HepG2 (cell line): ENCODE measurements around the gene GYS1. TPM values are rescaled to one million over a fixed set of nuclear protein-coding genes. Genes with fewer than 3 reads are reported as not detected.

Source experiments
- ASH2L ChIP-seq: fragments of 300-600, 200-600 bp; sonication (generic); IDR thresholded peaks from 2 replicates; pipeline ENCODE4 v1.7.0; 2017; ENCODE audit warnings: low read depth, mild to moderate bottlenecking, moderate library complexity, mixed read lengths, low read length; ENCODE audit not compliant: insufficient read length
- CHD2 ChIP-seq: IDR thresholded peaks from 2 replicates; pipeline ENCODE4 v1.6.1; 2011; ENCODE audit warnings: low read depth, low read length, improper control_type of control experiment
- GATAD1 ChIP-seq: IDR thresholded peaks from 2 replicates; pipeline ENCODE4 v1.6.1; 2016; ENCODE audit warnings: missing genetic modification reagents, missing compliant biosample characterization
- GTF2F1 ChIP-seq: fragments of 150-350 bp; IDR thresholded peaks from 2 replicates; pipeline ENCODE4 v1.6.1; 2014; ENCODE audit warnings: low read length
- HDAC6 ChIP-seq: fragments of 200-600 bp; sonication (generic); IDR thresholded peaks from 2 replicates; pipeline ENCODE4 v1.7.0; 2017; ENCODE audit warnings: mild to moderate bottlenecking, antibody characterized with exemption, low read length, low read depth
- MED1 ChIP-seq: sonication (generic); formaldehyde crosslinking; IDR thresholded peaks from 2 replicates; pipeline ENCODE4 v1.4.0; 2020; ENCODE audit warnings: missing genetic modification reagents
- NBN ChIP-seq: fragments of 450-650 bp; conservative IDR thresholded peaks from 2 replicates; pipeline ENCODE4 v1.6.1; 2017
- NFYC ChIP-seq: IDR thresholded peaks from 2 replicates; pipeline ENCODE4 v1.6.1; 2016; ENCODE audit warnings: missing genetic modification reagents, missing compliant biosample characterization
- RCOR2 ChIP-seq: IDR thresholded peaks from 2 replicates; pipeline ENCODE4 v1.6.1; 2016; ENCODE audit warnings: missing biosample characterization, missing genetic modification reagents
- SALL1 ChIP-seq: sonication (generic); formaldehyde crosslinking; IDR thresholded peaks from 2 replicates; pipeline ENCODE4 v1.8.0; 2022; ENCODE audit warnings: mild to moderate bottlenecking, missing genetic modification reagents
- SCMH1 ChIP-seq: sonication (generic); formaldehyde crosslinking; IDR thresholded peaks from 2 replicates; pipeline ENCODE4 v1.9.0; 2021; ENCODE audit warnings: missing genetic modification reagents, mild to moderate bottlenecking, borderline replicate concordance
- SMAD9 ChIP-seq: sonication (generic); formaldehyde crosslinking; IDR thresholded peaks from 2 replicates; pipeline ENCODE4 v1.5.1; 2020; ENCODE audit warnings: mild to moderate bottlenecking, missing genetic modification reagents
- THAP11 ChIP-seq: IDR thresholded peaks from 2 replicates; pipeline ENCODE4 v1.6.1; 2016; ENCODE audit warnings: missing biosample characterization, missing genetic modification reagents
- ZNF124 ChIP-seq: sonication (generic); formaldehyde crosslinking; IDR thresholded peaks from 2 replicates; pipeline ENCODE4 v1.4.0; 2020; ENCODE audit warnings: missing genetic modification reagents
- ZNF44 ChIP-seq: sonication (generic); formaldehyde crosslinking; IDR thresholded peaks from 2 replicates; pipeline ENCODE4 v1.5.1; 2020; ENCODE audit warnings: mild to moderate bottlenecking, missing genetic modification reagents
- ZNF468 ChIP-seq: sonication (generic); formaldehyde crosslinking; IDR thresholded peaks from 2 replicates; pipeline ENCODE4 v1.8.0; 2022; ENCODE audit warnings: mild to moderate bottlenecking, moderate library complexity, missing genetic modification reagents
- ZNF501 ChIP-seq: sonication (generic); formaldehyde crosslinking; IDR thresholded peaks from 2 replicates; pipeline ENCODE4 v1.5.1; 2020; ENCODE audit warnings: mild to moderate bottlenecking, moderate library complexity, missing genetic modification reagents
- ZNF670 ChIP-seq: sonication (generic); formaldehyde crosslinking; IDR thresholded peaks from 2 replicates; pipeline ENCODE4 v1.8.0; 2022; ENCODE audit warnings: mild to moderate bottlenecking, missing genetic modification reagents, borderline replicate concordance
- ZNF75D ChIP-seq: sonication (generic); formaldehyde crosslinking; IDR thresholded peaks from 2 replicates; pipeline ENCODE4 v1.8.1; 2023; ENCODE audit warnings: missing genetic modification reagents, mild to moderate bottlenecking, borderline replicate concordance
- polyA plus RNA-seq, 8 experiments: library from polyadenylated mRNA; depleted of rRNA in 3 of 8; stranded (reverse) in 7 of 8; unstranded in 1 of 8; fragments of >200 nt; fragmentation: Illumina TruSeq in 4 of 8; extraction: Trizol in 4 of 8; gene quantifications; 2 replicates each; pipeline versions ENCODE4 v1.2.1 to v1.2.3, GENCODE V29; 2011 to 2016; ENCODE audit warnings: low read depth in 4 of 8, missing spikeins in 1 of 8, mixed read lengths in 1 of 8; ENCODE audit not compliant: insufficient read depth in 1 of 8
- total RNA-seq, 5 experiments: library from RNA; depleted of rRNA; stranded (reverse); fragments of >200 nt; fragmentation: Illumina TruSeq; extraction: Trizol; gene quantifications; 2 replicates each; pipeline ENCODE4 v1.2.3, GENCODE V29; 2016; ENCODE audit warnings: low read depth in 1 of 5
- TF ChIP-seq, protein P1 (sequence below): IDR thresholded peaks from 2 replicates; pipeline ENCODE4 v1.6.1; 2012; ENCODE audit warnings: low read depth, low read length, improper control_type of control experiment
- TF ChIP-seq, protein P2 (sequence below): IDR thresholded peaks from 2 replicates; pipeline ENCODE4 v1.6.1; 2016; ENCODE audit warnings: low read depth
- TF ChIP-seq, protein P3 (sequence below), 2 experiments: sonication (generic) in 1 of 2; formaldehyde crosslinking in 1 of 2; IDR thresholded peaks; 2 replicates each; pipeline versions ENCODE4 v1.4.0 to v1.6.1; 2018 to 2020; ENCODE audit warnings: missing genetic modification reagents in 2 of 2, borderline replicate concordance in 1 of 2, low read depth in 1 of 2, mild to moderate bottlenecking in 1 of 2, missing biosample characterization in 1 of 2
- TF ChIP-seq, protein P4 (sequence below): sonication (generic); formaldehyde crosslinking; IDR thresholded peaks from 2 replicates; pipeline ENCODE4 v1.5.1; 2020; ENCODE audit warnings: missing genetic modification reagents, mild to moderate bottlenecking, borderline replicate concordance

The GYS1 gene
- total and polyA plus RNA-seq, 2 of the 13 experiments (the other 11 are each of a cell fraction or from before 2014, with no cell fraction given): 18.4 to 42.1 TPM

DNA sequence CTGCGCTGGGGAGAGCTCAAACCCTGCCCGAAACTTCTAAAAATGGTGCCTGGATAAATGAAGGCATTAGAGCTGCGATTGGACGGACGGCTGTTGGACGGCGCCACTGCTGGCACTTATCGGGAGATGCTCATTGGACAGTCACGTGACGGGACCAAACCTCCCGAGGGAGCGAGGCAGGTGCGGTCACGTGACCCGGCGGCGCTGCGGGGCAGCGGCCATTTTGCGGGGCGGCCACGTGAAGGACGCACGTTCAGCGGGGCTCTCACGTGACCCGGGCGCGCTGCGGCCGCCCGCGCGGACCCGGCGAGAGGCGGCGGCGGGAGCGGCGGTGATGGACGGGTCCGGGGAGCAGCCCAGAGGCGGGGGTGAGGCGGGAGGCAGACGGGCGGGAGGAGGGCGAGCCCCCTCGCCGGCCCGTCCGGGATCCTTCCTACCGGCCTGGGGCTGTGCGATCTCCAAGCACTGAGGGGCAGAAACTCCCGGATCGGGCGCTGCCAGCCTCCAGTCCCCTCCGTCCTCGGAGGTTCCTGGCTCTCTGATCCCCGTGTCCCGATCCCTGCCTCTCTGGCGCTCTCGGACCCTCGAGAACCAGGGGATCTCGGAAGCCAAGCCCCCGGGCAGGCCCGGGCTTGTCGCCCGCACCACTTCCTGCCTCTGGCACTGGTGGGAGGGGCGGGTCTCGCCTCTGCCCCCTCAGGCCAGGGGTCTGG lies 38.4 kb downstream of the GYS1 start, which contains the start of gene BAX (continued):
- TF ChIP-seq, protein P1, sequence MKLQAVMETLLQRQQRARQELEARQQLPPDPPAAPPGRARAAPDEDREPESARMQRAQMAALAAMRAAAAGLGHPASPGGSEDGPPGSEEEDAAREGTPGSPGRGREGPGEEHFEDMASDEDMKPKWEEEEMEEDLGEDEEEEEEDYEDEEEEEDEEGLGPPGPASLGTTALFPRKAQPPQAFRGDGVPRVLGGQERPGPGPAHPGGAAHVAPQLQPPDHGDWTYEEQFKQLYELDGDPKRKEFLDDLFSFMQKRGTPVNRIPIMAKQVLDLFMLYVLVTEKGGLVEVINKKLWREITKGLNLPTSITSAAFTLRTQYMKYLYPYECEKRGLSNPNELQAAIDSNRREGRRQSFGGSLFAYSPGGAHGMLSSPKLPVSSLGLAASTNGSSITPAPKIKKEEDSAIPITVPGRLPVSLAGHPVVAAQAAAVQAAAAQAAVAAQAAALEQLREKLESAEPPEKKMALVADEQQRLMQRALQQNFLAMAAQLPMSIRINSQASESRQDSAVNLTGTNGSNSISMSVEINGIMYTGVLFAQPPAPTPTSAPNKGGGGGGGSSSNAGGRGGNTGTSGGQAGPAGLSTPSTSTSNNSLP: no peak
- TF ChIP-seq ZNF75D (CRISPR knock-in tag) (no peak), CHD2 (no peak), ZNF44 (CRISPR knock-in tag) (no peak), ZNF468 (CRISPR knock-in tag) (no peak), SCMH1 (CRISPR knock-in tag) (no peak), ZNF124 (CRISPR knock-in tag) (no peak; the same call in 1 of the 2 replicates), SALL1 (CRISPR knock-in tag) (peak; percentile 85), MED1 (CRISPR knock-in tag) (peak; percentile 68), GATAD1 (CRISPR knock-in tag) (peak; percentile 87), NFYC (peak; percentile 59), RCOR2 (CRISPR knock-in tag) (no peak), HDAC6 (no peak), THAP11 (CRISPR knock-in tag) (peak; percentile 90), ASH2L (no peak), NBN (no peak), GTF2F1 (peak; percentile 97), ZNF501 (CRISPR knock-in tag) (peak; percentile 70; the same call in 1 of the 2 replicates), SMAD9 (CRISPR knock-in tag) (no peak), ZNF670 (no peak)
- TF ChIP-seq, protein P2, sequence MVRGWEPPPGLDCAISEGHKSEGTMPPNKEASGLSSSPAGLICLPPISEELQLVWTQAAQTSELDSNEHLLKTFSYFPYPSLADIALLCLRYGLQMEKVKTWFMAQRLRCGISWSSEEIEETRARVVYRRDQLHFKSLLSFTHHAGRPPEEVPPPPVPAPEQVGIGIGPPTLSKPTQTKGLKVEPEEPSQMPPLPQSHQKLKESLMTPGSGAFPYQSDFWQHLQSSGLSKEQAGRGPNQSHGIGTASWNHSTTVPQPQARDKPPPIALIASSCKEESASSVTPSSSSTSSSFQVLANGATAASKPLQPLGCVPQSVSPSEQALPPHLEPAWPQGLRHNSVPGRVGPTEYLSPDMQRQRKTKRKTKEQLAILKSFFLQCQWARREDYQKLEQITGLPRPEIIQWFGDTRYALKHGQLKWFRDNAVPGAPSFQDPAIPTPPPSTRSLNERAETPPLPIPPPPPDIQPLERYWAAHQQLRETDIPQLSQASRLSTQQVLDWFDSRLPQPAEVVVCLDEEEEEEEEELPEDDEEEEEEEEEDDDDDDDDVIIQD: 0 out of 2 replicates have a peak, but pooled peaks have one; percentile 24
- TF ChIP-seq, protein P3, sequence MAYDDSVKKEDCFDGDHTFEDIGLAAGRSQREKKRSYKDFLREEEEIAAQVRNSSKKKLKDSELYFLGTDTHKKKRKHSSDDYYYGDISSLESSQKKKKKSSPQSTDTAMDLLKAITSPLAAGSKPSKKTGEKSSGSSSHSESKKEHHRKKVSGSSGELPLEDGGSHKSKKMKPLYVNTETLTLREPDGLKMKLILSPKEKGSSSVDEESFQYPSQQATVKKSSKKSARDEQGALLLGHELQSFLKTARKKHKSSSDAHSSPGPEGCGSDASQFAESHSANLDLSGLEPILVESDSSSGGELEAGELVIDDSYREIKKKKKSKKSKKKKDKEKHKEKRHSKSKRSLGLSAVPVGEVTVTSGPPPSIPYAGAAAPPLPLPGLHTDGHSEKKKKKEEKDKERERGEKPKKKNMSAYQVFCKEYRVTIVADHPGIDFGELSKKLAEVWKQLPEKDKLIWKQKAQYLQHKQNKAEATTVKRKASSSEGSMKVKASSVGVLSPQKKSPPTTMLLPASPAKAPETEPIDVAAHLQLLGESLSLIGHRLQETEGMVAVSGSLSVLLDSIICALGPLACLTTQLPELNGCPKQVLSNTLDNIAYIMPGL (CRISPR knock-in tag; IDR thresholded peaks at IDR 0.05; ENCODE audit: borderline replicate concordance in 1 of 2, low read depth in 1 of 2): peak; percentile 54 to 80; a peak in 2 of 4 replicates
- TF ChIP-seq, protein P4, sequence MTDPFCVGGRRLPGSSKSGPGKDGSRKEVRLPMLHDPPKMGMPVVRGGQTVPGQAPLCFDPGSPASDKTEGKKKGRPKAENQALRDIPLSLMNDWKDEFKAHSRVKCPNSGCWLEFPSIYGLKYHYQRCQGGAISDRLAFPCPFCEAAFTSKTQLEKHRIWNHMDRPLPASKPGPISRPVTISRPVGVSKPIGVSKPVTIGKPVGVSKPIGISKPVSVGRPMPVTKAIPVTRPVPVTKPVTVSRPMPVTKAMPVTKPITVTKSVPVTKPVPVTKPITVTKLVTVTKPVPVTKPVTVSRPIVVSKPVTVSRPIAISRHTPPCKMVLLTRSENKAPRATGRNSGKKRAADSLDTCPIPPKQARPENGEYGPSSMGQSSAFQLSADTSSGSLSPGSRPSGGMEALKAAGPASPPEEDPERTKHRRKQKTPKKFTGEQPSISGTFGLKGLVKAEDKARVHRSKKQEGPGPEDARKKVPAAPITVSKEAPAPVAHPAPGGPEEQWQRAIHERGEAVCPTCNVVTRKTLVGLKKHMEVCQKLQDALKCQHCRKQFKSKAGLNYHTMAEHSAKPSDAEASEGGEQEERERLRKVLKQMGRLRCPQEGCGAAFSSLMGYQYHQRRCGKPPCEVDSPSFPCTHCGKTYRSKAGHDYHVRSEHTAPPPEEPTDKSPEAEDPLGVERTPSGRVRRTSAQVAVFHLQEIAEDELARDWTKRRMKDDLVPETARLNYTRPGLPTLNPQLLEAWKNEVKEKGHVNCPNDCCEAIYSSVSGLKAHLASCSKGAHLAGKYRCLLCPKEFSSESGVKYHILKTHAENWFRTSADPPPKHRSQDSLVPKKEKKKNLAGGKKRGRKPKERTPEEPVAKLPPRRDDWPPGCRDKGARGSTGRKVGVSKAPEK (CRISPR knock-in tag): no peak
